Right lobe of liver (tissue), 6 donors: Measurements from ENCODE around the gene CREBBP. TPM values are rescaled to one million over a fixed set of nuclear protein-coding genes. Genes with fewer than 3 reads are reported as not detected.

Experiments used
- ATAC-seq, 4 donors: fragments of 200-7000 bp; cut with Tn5 transposase; one replicate each; pipeline ENCODE4 v1.9.1; 2020; ENCODE audit warnings: mild to moderate bottlenecking in 4 of 4, moderate library complexity in 4 of 4
- DNase-seq, 3 donors: peaks; one replicate each; pipeline ENCODE4 v3.0.0-alpha.2; 2020
- H3K27ac ChIP-seq, 3 donors: fragments of 200-600 bp; one replicate each; pipeline ENCODE4 v1.8.0; 2022
- H3K27me3 ChIP-seq, 2 donors: fragments of 200-600 bp; one replicate each; pipeline ENCODE4 v1.8.0; 2022
- H3K36me3 ChIP-seq, 4 donors: fragments of 200-600 bp; sonication (generic) in 1 of 4; one replicate each; pipeline versions ENCODE4 v1.5.1 to v1.8.0; 2017 to 2022; ENCODE audit warnings: control low read depth in 1 of 4
- H3K4me1 ChIP-seq, 4 donors: fragments of 200-600 bp; sonication (generic) in 1 of 4; one replicate each; pipeline versions ENCODE4 v1.5.1 to v1.8.0; 2017 to 2022; ENCODE audit warnings: control low read depth in 1 of 4
- H3K4me3 ChIP-seq, 3 donors: fragments of 200-600 bp; one replicate each; pipeline ENCODE4 v1.8.0; 2022
- H3K9me3 ChIP-seq, 4 donors: fragments of 200-600 bp; sonication (generic) in 1 of 4; one replicate each; pipeline versions ENCODE4 v1.5.1 to v1.8.0; 2017 to 2022; ENCODE audit warnings: control low read depth in 1 of 4
- CTCF ChIP-seq, 4 donors: fragments of 200-600 bp in 3 of 4; fragments of 450-650 bp in 1 of 4; IDR thresholded peaks; one replicate each; pipeline versions ENCODE4 v1.5.1 to v1.8.0; 2016 to 2022; ENCODE audit warnings: antibody characterized with exemption in 4 of 4, mild to moderate bottlenecking in 2 of 4
- POLR2A ChIP-seq: fragments of 450-650 bp; IDR thresholded peaks from one replicate; pipeline ENCODE4 v1.6.1; 2017; ENCODE audit warnings: antibody characterized with exemption, mild to moderate bottlenecking
- WGBS: methylation state at CpG from one replicate; pipeline ENCODE4 v1.1.6; 2018; ENCODE audit warnings: low coverage, low lambda C conversion rate; ENCODE audit not compliant: insufficient coverage; ENCODE audit errors: missing lambda C conversion rate; 5-methylcytosine and 5-hydroxymethylcytosine counted together
- intact Hi-C, 2 donors: fragments of 100-400 bp; cut with DNase I; formaldehyde crosslinking; loops; one replicate each; pipeline versions ENCODE4 v1.11.2 to v1.14.1; 2022
- total RNA-seq, 6 experiments: library from RNA; depleted of rRNA in 2 of 6; stranded (reverse); fragments of >200 nt in 2 of 6; fragmentation: NEBNext Ultra II Directional in 3 of 6; extraction: Animal tissue kit (Norgen Biotek cat#: 25700) in 3 of 6; gene quantifications; one replicate each; pipeline versions ENCODE4 v1.1.0 to v1.2.4, GENCODE V29; 2016 to 2023
- donor health status: DM: no; HTN: yes; CAD: no.
- donor health status: DM: no; HTN: no; CAD: no.
- donor health status: DM: no; HTN: no; CAD: no.
- donor health status: DM: no; HTN: yes; CAD: no.
- donor health status: DM: no; HTN: yes; CAD: no.

CREBBP gene
- total RNA-seq, 6 experiments from 2014 or later, result 18.1 to 39.8 (median 29.2) TPM

DNA sequence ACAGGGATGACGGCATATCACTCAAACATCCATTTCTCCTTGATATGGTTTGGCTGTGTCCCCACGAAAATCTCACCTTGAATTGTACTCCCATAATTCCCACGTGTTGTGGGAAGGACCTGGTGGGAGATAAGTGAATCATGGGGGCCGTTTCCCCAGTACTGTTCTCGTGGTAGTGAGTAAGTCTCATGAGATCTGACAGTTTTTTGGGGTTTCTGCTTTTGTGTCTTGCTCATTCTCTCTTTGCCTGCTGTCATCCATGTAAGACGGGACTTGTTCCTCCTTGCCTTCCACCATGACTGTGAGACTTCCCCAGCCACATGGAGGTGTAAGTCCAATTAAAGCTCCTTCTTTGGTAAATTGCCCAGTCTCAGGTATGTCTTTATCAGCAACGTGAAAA is 193.5 kb downstream of the CREBBP start:
- Histone ChIP-seq H3K4me1 (peaks cover 0 to 11% (median 5%) of the 10 kb centered on the region in 4 donors), H3K36me3 (peaks cover 0 to 47% (median 16%) of the 10 kb centered on the region in 4 donors), H3K27me3 (no peaks in the 10 kb centered on the region), H3K27ac (no peak overlapping the region), H3K9me3 (no peaks in the 10 kb centered on the region), H3K4me3 (no peak overlapping the region)
- DNase-seq (no peak), ATAC-seq (no peak)
- intact Hi-C loops, result loop anchor here in 1 of 2 donors (10.0 kb wide), 1 partner anchor 188 kb away; no protein-coding TSS in a partner anchor
- 88% methylated on average over 5 of the region's 7 CpGs for WGBS
- TF ChIP-seq CTCF (IDR thresholded peaks at IDR 0.05) (no peak), POLR2A (no peak)

GRCh38 chr16:3681206-3681605 is 199.3 kb downstream of the CREBBP start:
- Histone ChIP-seq H3K36me3 (peaks cover 0 to 28% (median 14%) of the 10 kb centered on the region in 4 donors), H3K27ac (no peak overlapping the region), H3K27me3 (no peaks in the 10 kb centered on the region), H3K4me3 (no peak overlapping the region), H3K9me3 (no peaks in the 10 kb centered on the region), H3K4me1 (peaks cover 0 to 19% (median 6%) of the 10 kb centered on the region in 4 donors)
- 16% methylated on average over 2 of the region's 3 CpGs for WGBS
- DNase-seq (peak in 2 of 3 donors; percentile 67 to 81), ATAC-seq (peak; percentile 61 to 76 (median 72))
- TF ChIP-seq POLR2A, result no peak
- no peak for TF ChIP-seq CTCF (IDR thresholded peaks at IDR 0.05)
- intact Hi-C loops, result loop anchor here in 1 of 2 donors (10.0 kb wide), 1 partner anchor 194 kb away; no protein-coding TSS in a partner anchor

DNA sequence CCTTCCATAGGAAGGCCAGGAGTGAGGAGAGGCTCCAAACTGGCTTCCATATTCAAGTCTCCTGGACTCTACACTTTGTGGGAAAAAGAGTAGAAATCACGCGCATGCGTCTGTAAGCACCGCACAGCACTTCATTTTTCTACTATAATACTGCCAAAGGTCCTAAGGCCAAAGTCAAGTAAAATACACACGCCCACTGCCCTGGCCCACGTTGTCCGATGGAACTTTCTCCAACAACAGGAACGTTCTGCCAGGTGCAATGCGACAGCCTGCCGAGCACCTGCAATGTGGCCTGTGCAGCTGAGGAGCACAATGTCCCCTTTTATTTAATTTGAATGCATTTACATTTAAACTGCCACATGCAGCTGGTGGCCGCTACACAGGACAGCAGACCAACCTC is 202.5 kb downstream of the CREBBP start:
- no peak overlapping the region for H3K4me3 ChIP-seq
- H3K27ac ChIP-seq, result peak overlapping the region in 2 of 3 donors; percentile 5 to 59
- intact Hi-C loops, result no loop called here
- peaks cover 0 to 26% (median 16%) of the 10 kb centered on the region in 4 donors for H3K36me3 ChIP-seq
- 58% methylated on average over 10 of the region's 11 CpGs for WGBS
- ATAC-seq (peak; percentile 65 to 80 (median 72)), DNase-seq (peak in 2 of 3 donors; percentile 81 to 84)
- H3K9me3 ChIP-seq, result no peaks in the 10 kb centered on the region
- H3K4me1 ChIP-seq, result peaks cover 0 to 19% (median 6%) of the 10 kb centered on the region in 4 donors
- TF ChIP-seq CTCF (IDR thresholded peaks at IDR 0.05) (no peak), POLR2A (no peak)
- H3K27me3 ChIP-seq, result no peaks in the 10 kb centered on the region

DNA sequence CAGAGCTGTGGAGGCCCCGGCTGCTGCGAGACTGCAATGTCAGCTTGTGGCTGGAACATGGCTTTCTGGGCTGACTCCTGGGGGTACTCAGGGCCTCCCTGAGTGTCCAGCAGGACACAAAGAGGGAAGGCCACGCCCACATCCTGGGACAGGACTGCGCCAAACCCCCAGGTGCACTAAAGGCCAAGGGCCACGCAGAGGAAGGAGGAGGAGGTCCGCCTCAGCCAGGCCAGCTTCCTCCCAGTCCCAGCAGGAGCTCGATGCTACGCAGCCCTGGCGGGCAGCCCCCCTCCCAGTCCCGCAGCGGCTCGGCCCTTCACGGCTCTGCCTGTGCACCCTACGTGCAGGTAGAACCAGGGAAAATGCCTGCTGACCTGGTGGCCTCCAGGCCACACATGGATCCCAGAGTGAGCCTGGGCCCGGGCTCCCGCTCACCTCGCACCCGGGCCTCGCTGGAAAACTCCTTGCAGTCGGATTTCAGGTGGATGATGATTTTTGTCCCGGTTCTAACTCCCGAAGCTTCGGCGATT is 204.8 kb downstream of the CREBBP start:
- Histone ChIP-seq H3K27ac (no peak overlapping the region), H3K9me3 (no peaks in the 10 kb centered on the region), H3K4me3 (no peak overlapping the region), H3K4me1 (peaks cover 0 to 10% (median 3%) of the 10 kb centered on the region in 4 donors), H3K36me3 (peaks cover 0 to 29% (median 16%) of the 10 kb centered on the region in 4 donors), H3K27me3 (no peaks in the 10 kb centered on the region)
- ATAC-seq, result peak in 1 of 4 donors; percentile 6
- TF ChIP-seq POLR2A (no peak), CTCF (IDR thresholded peaks at IDR 0.05) (no peak)
- no peak for DNase-seq
- intact Hi-C loops, result no loop called here
- no CpG with 5 or more reads among the region's 24 CpGs for WGBS

Other genes starting within 250 kb of the CREBBP start
- 1 to 10 TPM; 1.4 to 6.2 (median 3.1) TPM for gene DNASE1, start 226.0 kb downstream of the CREBBP start, total RNA-seq
- gene TRAP1, start 163.2 kb downstream of the CREBBP start, total RNA-seq, result 100 to 1,000 TPM in 4 of 6 experiments, 10 to 100 TPM in 2; 93.4 to 169 (median 123) TPM
- 10 to 100 TPM; 17.3 to 41.5 (median 25.6) TPM for gene ADCY9, start 235.7 kb upstream of the CREBBP start, total RNA-seq